IMR-90 (cell line): Measurements from ENCODE around the gene KCTD11. TPM values are rescaled to one million over a fixed set of nuclear protein-coding genes. Genes with fewer than 3 reads are reported as not detected.

Source experiments
- ATAC-seq: fragments of 200-7000 bp; cut with Tn5 transposase; 2 replicates; pipeline ENCODE4 v1.9.1; 2020; ENCODE audit warnings: low read depth, mild to moderate bottlenecking, moderate library complexity
- BruUV-seq: library from RNA; stranded (reverse); fragments of 400-500 nt; replicated peaks from 2 replicates; lab custom pipeline; 2021; lab: Mats Ljungman, UMichigan
- CTCF ChIA-PET: fragments of 300-600 bp; formaldehyde crosslinking; extraction: SDS; loops from one replicate; lab custom pipeline; 2021; ENCODE audit warnings: antibody characterized with exemption; lab: Yijun Ruan, JAX
- POLR2A ChIA-PET: fragments of 300-600 bp; sonication (Branson Sonifier 250); formaldehyde crosslinking; loops from one replicate; lab custom pipeline; 2022; ENCODE audit warnings: antibody characterized with exemption; ENCODE audit not compliant: unreplicated experiment; lab: Charles Lee
- DNase-seq: peaks from one replicate; pipeline ENCODE4 v3.0.0; 2013
- H2AFZ ChIP-seq: replicated peaks from 2 replicates; pipeline ENCODE3; 2013; ENCODE audit warnings: low read length, mild to moderate bottlenecking; ENCODE audit not compliant: poor library complexity
- H2AK5ac ChIP-seq: 2 replicates; pipeline ENCODE4 v1.6.1; 2013; ENCODE audit warnings: low read depth, low read length, inconsistent platforms
- H2AK9ac ChIP-seq: replicated peaks from 2 replicates; pipeline ENCODE3; 2013; ENCODE audit warnings: mild to moderate bottlenecking, low read depth, low read length, moderate library complexity; ENCODE audit not compliant: poor library complexity
- H2BK120ac ChIP-seq: 2 replicates; pipeline ENCODE4 v1.6.1; 2013; ENCODE audit warnings: low read depth, low read length, inconsistent platforms
- H2BK15ac ChIP-seq: 3 replicates; pipeline ENCODE4 v1.6.1; 2013; ENCODE audit warnings: low read depth, low read length, inconsistent platforms
- H2BK20ac ChIP-seq: 2 replicates; pipeline ENCODE4 v1.6.1; 2013; ENCODE audit warnings: low read depth, mild to moderate bottlenecking, inconsistent platforms, low read length, moderate library complexity
- H2BK5ac ChIP-seq: 2 replicates; pipeline ENCODE4 v1.6.1; 2013; ENCODE audit warnings: mild to moderate bottlenecking, low read depth, low read length, inconsistent platforms; ENCODE audit not compliant: poor library complexity, severe bottlenecking
- H3K14ac ChIP-seq: replicated peaks from 2 replicates; pipeline ENCODE4 v1.6.1; 2013; ENCODE audit warnings: low read depth, low read length, inconsistent platforms
- H3K18ac ChIP-seq: 2 replicates; pipeline ENCODE4 v1.6.1; 2013; ENCODE audit warnings: low read depth, low read length, control low read depth
- H3K23ac ChIP-seq: 2 replicates; pipeline ENCODE4 v1.6.1; 2013; ENCODE audit warnings: low read depth, low read length, inconsistent platforms
- H3K27ac ChIP-seq: 2 replicates; pipeline ENCODE4 v1.5.1; 2013; ENCODE audit warnings: mild to moderate bottlenecking, control low read depth, low read length; ENCODE audit not compliant: insufficient read depth
- H3K27me3 ChIP-seq: 2 replicates; pipeline ENCODE4 v1.6.1; 2013; ENCODE audit warnings: low read length; ENCODE audit not compliant: control insufficient read depth, insufficient read depth
- H3K36me3 ChIP-seq: 2 replicates; pipeline ENCODE4 v1.6.1; 2013; ENCODE audit warnings: low read length, mixed read lengths; ENCODE audit not compliant: control insufficient read depth, insufficient read depth
- H3K4ac ChIP-seq: 2 replicates; pipeline ENCODE4 v1.6.1; 2013; ENCODE audit warnings: low read depth, low read length, inconsistent platforms
- H3K4me1 ChIP-seq: 2 replicates; pipeline ENCODE4 v1.6.1; 2013; ENCODE audit warnings: low read length, mixed read lengths; ENCODE audit not compliant: control insufficient read depth, insufficient read depth
- H3K4me2 ChIP-seq: 2 replicates; pipeline ENCODE4 v1.6.1; 2013; ENCODE audit warnings: low read depth, mild to moderate bottlenecking, control low read depth, low read length, moderate library complexity
- H3K4me3 ChIP-seq: 2 replicates; pipeline ENCODE4 v1.5.1; 2013; ENCODE audit warnings: low read depth, mild to moderate bottlenecking, control low read depth, low read length, moderate library complexity; ENCODE audit not compliant: insufficient read depth
- H3K56ac ChIP-seq: 2 replicates; pipeline ENCODE4 v1.6.1; 2013; ENCODE audit warnings: low read length, inconsistent platforms; ENCODE audit not compliant: insufficient read depth; ENCODE audit errors: extremely low read depth
- H3K79me1 ChIP-seq, 2 experiments: 2 replicates each; pipeline ENCODE4 v1.6.1; 2013; ENCODE audit warnings: low read length in 2 of 2, inconsistent platforms in 1 of 2, low read depth in 1 of 2
- H3K9ac ChIP-seq: 2 replicates; pipeline ENCODE4 v1.6.1; 2013; ENCODE audit warnings: low read depth, low read length, control low read depth
- H3K9me1 ChIP-seq: 2 replicates; pipeline ENCODE4 v1.6.1; 2013; ENCODE audit warnings: low read length, inconsistent platforms; ENCODE audit not compliant: insufficient read depth
- H3K9me3 ChIP-seq: 2 replicates; pipeline ENCODE4 v1.6.1; 2013; ENCODE audit warnings: low read length; ENCODE audit not compliant: control insufficient read depth, insufficient read depth
- H4K20me1 ChIP-seq: 2 replicates; pipeline ENCODE4 v1.6.1; 2013; ENCODE audit warnings: low read length, inconsistent platforms; ENCODE audit not compliant: insufficient read depth
- H4K5ac ChIP-seq: 2 replicates; pipeline ENCODE4 v1.6.1; 2013; ENCODE audit warnings: mild to moderate bottlenecking, low read depth, low read length, control low read depth
- H4K8ac ChIP-seq, 2 experiments: 2 replicates each; pipeline ENCODE4 v1.6.1; 2013; ENCODE audit warnings: low read depth in 2 of 2, low read length in 2 of 2, control low read depth in 1 of 2, inconsistent platforms in 1 of 2
- H4K91ac ChIP-seq: 2 replicates; pipeline ENCODE4 v1.6.1; 2013; ENCODE audit warnings: low read depth, low read length, inconsistent platforms; ENCODE audit not compliant: insufficient read depth
- FOS ChIP-seq: fragments of 150-350 bp; IDR thresholded peaks from 2 replicates; pipeline ENCODE4 v1.6.1; 2016; ENCODE audit warnings: low read depth, low read length
- MAZ ChIP-seq: IDR thresholded peaks from 2 replicates; pipeline ENCODE4 v1.6.1; 2012; ENCODE audit warnings: low read depth, mild to moderate bottlenecking, low read length, improper control_type of control experiment, moderate library complexity, borderline replicate concordance
- MXI1 ChIP-seq: IDR thresholded peaks from 2 replicates; pipeline ENCODE4 v1.6.1; 2012; ENCODE audit warnings: low read depth, mild to moderate bottlenecking, low read length, moderate library complexity, borderline replicate concordance
- NFE2L2 ChIP-seq: fragments of 150-350 bp; IDR thresholded peaks from 2 replicates; pipeline ENCODE4 v1.6.1; 2016; ENCODE audit warnings: low read depth, mild to moderate bottlenecking, low read length
- POLR2A ChIP-seq: IDR thresholded peaks from 2 replicates; pipeline ENCODE4 v1.6.1; 2012; ENCODE audit warnings: mild to moderate bottlenecking, low read depth, low read length
- SMC3 ChIP-seq: fragments of 150-350 bp; IDR thresholded peaks from 2 replicates; pipeline ENCODE4 v1.6.1; 2016; ENCODE audit warnings: low read depth, mild to moderate bottlenecking, antibody characterized with exemption, low read length, moderate library complexity
- USF2 ChIP-seq: fragments of 150-350 bp; IDR thresholded peaks from 2 replicates; pipeline ENCODE4 v1.6.1; 2017; ENCODE audit warnings: mild to moderate bottlenecking, antibody characterized with exemption, low read length, low read depth
- whole genome bisulfite sequencing, 2 experiments: methylation state at CpG; one replicate each; pipeline versions ENCODE4 v1.1.5 to v1.1.7; 2013; ENCODE audit warnings: missing lambda C conversion rate in 2 of 2; ENCODE audit not compliant: insufficient read length in 1 of 2; ENCODE audit errors: extremely low coverage in 2 of 2; 5-methylcytosine and 5-hydroxymethylcytosine counted together
- dilution Hi-C: fragments of 300-500 bp; cut with HindIII; formaldehyde crosslinking; loops from one replicate; pipeline ENCODE4 v1.14.3; 2018; ENCODE audit warnings: low sequenced_read_pairs; ENCODE audit not compliant: unreplicated experiment
- in situ Hi-C: fragments of 300-500 bp; cut with MboI; formaldehyde crosslinking; loops from 3 replicates; pipeline ENCODE4 v1.14.3; 2019; ENCODE audit warnings: low sequenced_read_pairs, inconsistent platforms, mixed read lengths
- intact Hi-C: fragments of 100-400 bp; cut with micrococcal nuclease; formaldehyde crosslinking; loops from 2 replicates; pipeline ENCODE4 v1.10.0; 2022
- polyA plus RNA-seq, 3 experiments: library from polyadenylated mRNA; depleted of rRNA; stranded (reverse); fragments of >200 nt; gene quantifications; 2 replicates each; pipeline ENCODE4 v1.2.3, GENCODE V29; 2012; ENCODE audit warnings: low replicate concordance in 1 of 3
- total RNA-seq: library from RNA; depleted of rRNA; stranded (reverse); fragments of >200 nt; gene quantifications from 2 replicates; pipeline ENCODE4 v1.2.3, GENCODE V29; 2012

Gene KCTD11
- total and polyA plus RNA-seq, 2 of the 4 experiments (the other 2 are of a cell fraction): 10.8 to 16.4 TPM

- Histone ChIP-seq H3K4me1 (0 out of 2 replicates have a peak, but pooled peaks cover 2% of the 10 kb centered on the region), H3K56ac (no peak overlapping the region), H2BK15ac (no peak overlapping the region), H3K18ac (no peak overlapping the region), H3K36me3 (peaks cover 56% of the 10 kb centered on the region), H4K5ac (no peak overlapping the region), H2AK5ac (no peak overlapping the region), H3K14ac (no peak overlapping the region), H4K20me1 (peaks cover 7% of the 10 kb centered on the region), H3K4me3 (no peak overlapping the region), H2AFZ (peak overlapping the region; percentile 15), H2BK120ac (no peak overlapping the region), H4K91ac (no peak overlapping the region), H3K27me3 (no peaks in the 10 kb centered on the region), H3K4me2 (no peak overlapping the region), H3K9me3 (no peaks in the 10 kb centered on the region), H2BK5ac (no peak overlapping the region), H4K8ac (no peak overlapping the region), H3K27ac (no peak overlapping the region), H3K23ac (no peak overlapping the region), H3K4ac (no peak overlapping the region), H2AK9ac (no peak overlapping the region), H2BK20ac (no peak overlapping the region), H3K9me1 (peaks cover 6% of the 10 kb centered on the region; the same call in 1 of the 2 replicates), H3K79me1 (peaks cover 10 to 29% of the 10 kb centered on the region in 2 experiments; a peak in 3 of 4 replicates), H3K9ac (no peak overlapping the region)
- in situ Hi-C loops (no loop called here), intact Hi-C loops (loop anchor here (10.0 kb wide), 1 partner anchor 240 kb away; the partner anchor contains the start of gene SENP3), dilution Hi-C loops (no loop called here)
- POLR2A ChIA-PET: no interaction called here
- DNase-seq (no peak), ATAC-seq (no peak)
- no CpG with 5 or more reads among the region's 19 CpGs for WGBS, 2 experiments
- CTCF ChIA-PET: no interaction called here
- no TSS peak for BruUV-seq
- TF ChIP-seq FOS (no peak), MXI1 (no peak), SMC3 (no peak), USF2 (no peak), POLR2A (no peak), NFE2L2 (no peak), MAZ (no peak)
Measured at GRCh38 chr17:7325031-7325528, 26.9 kb upstream of the KCTD11 start.
